GM19099 (cell line): ENCODE results near the gene SMARCD2.
A peak's percentile ranks its signal among the peaks of the same experiment; 100 is the strongest.
"Not testable (repeated sequence)": the region's sequence is repeated elsewhere in the genome, so short reads cannot be mapped to it uniquely, and the experiment has no call there.

Experiments
- POLR2A ChIP-seq: IDR thresholded peaks from 3 replicates; pipeline ENCODE4 v1.6.1; 2011; ENCODE audit warnings: low read depth; ENCODE audit not compliant: insufficient read length; ENCODE audit errors: extremely low read depth

The SMARCD2 gene

GRCh38 chr17:63842540-63843386 is at the start of gene SMARCD2:
SMARCD2 (minus strand) TSS chr17:63842685; CDS start chr17:63842674, 11 bp downstream.
- TF ChIP-seq POLR2A: peak; percentile 81

GRCh38 chr17:63881935-63882601 is 39.6 kb upstream of the SMARCD2 start, which contains the start of gene GH2:
GH2 (minus strand) TSS chr17:63881944; CDS start chr17:63881801, 143 bp downstream.
- no peak for TF ChIP-seq POLR2A

- TF ChIP-seq POLR2A: no peak
Observed at GRCh38 chr17:63880706-63881105, 38.2 kb upstream of the SMARCD2 start.

GRCh38 chr17:63873577-63873976 is 31.1 kb upstream of the SMARCD2 start, which contains the start of gene CSH2:
CSH2 (minus strand) TSS chr17:63873677; CDS start chr17:63873614, 63 bp downstream.
- TF ChIP-seq POLR2A: not testable (repeated sequence)

- no peak for TF ChIP-seq POLR2A
Observed at GRCh38 chr17:63859257-63859656, 16.8 kb upstream of the SMARCD2 start.

GRCh38 chr17:63855185-63855584 is 12.7 kb upstream of the SMARCD2 start:
- no peak for TF ChIP-seq POLR2A

GRCh38 chr17:63854709-63855108 is 12.2 kb upstream of the SMARCD2 start:
- TF ChIP-seq POLR2A: no peak

GRCh38 chr17:63853260-63853659 is 10.8 kb upstream of the SMARCD2 start:
- TF ChIP-seq POLR2A: no peak

GRCh38 chr17:63850401-63850800 is 7.9 kb upstream of the SMARCD2 start:
- TF ChIP-seq POLR2A: no peak

GRCh38 chr17:63848834-63849689 is 6.6 kb upstream of the SMARCD2 start:
- TF ChIP-seq POLR2A: no peak

- TF ChIP-seq POLR2A: no peak
Observed at GRCh38 chr17:63847525-63848249, 5.2 kb upstream of the SMARCD2 start.

- no peak for TF ChIP-seq POLR2A
Observed at GRCh38 chr17:63845509-63845908, 3.0 kb upstream of the SMARCD2 start.

- no peak for TF ChIP-seq POLR2A
Observed at GRCh38 chr17:63843910-63844677, 1.6 kb upstream of the SMARCD2 start.
